Parathyroid adenoma (tissue), 2 donors: Measurements from ENCODE around the gene TLE2.
A peak's percentile ranks its signal among the peaks of the same experiment; 100 is the strongest.

Source experiments
- H2AFZ ChIP-seq: fragments of 300-600 bp; sonication (generic); one replicate; pipeline ENCODE4 v1.7.0; 2017; ENCODE audit warnings: antibody characterized with exemption, mild to moderate bottlenecking
- H3K27ac ChIP-seq: fragments of 300-600 bp; sonication (generic); one replicate; pipeline ENCODE4 v1.7.0; 2017
- H3K27me3 ChIP-seq: fragments of 300-600 bp; sonication (generic); one replicate; pipeline ENCODE4 v1.7.0; 2017; ENCODE audit warnings: low read length; ENCODE audit not compliant: control insufficient read depth, insufficient read depth
- H3K36me3 ChIP-seq: fragments of 300-600 bp; sonication (generic); one replicate; pipeline ENCODE4 v1.7.0; 2017; ENCODE audit warnings: low read length; ENCODE audit not compliant: control insufficient read depth, insufficient read depth
- H3K4me1 ChIP-seq: fragments of 300-600 bp; sonication (generic); one replicate; pipeline ENCODE4 v1.7.0; 2017; ENCODE audit warnings: control low read depth
- H3K4me2 ChIP-seq: fragments of 300-600 bp; sonication (generic); one replicate; pipeline ENCODE4 v1.7.0; 2017; ENCODE audit warnings: low read length
- H3K4me3 ChIP-seq: fragments of 300-600 bp; sonication (generic); one replicate; pipeline ENCODE4 v1.7.0; 2017; ENCODE audit warnings: low read depth, low read length
- H3K79me2 ChIP-seq: fragments of 300-600 bp; sonication (generic); one replicate; pipeline ENCODE4 v1.7.0; 2017; ENCODE audit warnings: control low read depth
- H3K9ac ChIP-seq: fragments of 300-600 bp; sonication (generic); one replicate; pipeline ENCODE4 v1.7.0; 2017; ENCODE audit warnings: mild to moderate bottlenecking
- H3K9me3 ChIP-seq: fragments of 300-600 bp; sonication (generic); one replicate; pipeline ENCODE4 v1.7.0; 2017; ENCODE audit warnings: low read length; ENCODE audit not compliant: control insufficient read depth
- TF ChIP-seq, protein P1 (sequence below): fragments of 300-600 bp; sonication (generic); IDR thresholded peaks from one replicate; pipeline ENCODE4 v1.7.0; 2017; ENCODE audit warnings: antibody characterized with exemption, mild to moderate bottlenecking
- donor health status: primary hyperparathyroidism.

The TLE2 gene

DNA sequence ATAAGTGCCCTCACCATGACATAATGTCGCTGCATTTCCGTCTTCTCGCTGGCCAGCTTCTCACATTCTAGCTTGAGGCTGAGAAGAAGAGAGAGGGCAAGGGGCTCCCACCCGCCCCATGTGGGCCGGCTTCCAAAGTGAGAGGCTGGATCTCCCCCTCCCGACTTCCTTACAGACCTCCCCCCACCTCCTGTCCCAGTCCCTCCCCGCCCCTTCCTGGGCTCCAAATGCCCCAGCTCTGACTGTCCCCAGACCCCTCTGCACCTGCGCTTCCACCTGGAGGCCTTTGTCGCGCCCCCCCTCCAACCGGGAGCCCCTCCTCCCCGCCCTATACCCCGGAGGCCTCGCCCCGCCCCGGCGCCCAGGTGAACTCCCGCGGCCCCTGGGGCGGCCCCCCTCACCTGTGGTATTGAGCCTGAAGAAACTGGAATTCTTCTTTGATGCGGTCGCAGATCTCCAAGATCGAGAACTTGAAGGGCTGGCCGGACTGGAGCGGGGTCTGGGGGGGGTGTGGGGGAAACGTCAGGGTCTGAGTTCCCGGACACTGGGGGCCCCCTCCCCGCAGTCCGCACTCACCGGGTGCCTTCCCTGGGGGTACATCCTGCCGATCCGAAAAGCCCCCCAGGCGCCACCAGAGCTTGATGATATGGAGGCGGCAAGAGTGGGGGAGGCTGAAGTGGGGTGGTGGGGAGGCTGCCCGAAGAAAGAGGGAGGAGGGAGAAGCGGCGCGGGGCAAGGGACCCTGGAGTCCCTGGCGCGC, 595 bp downstream of the TLE2 start:
- peaks cover 3% of the 10 kb centered on the region for H3K4me1 ChIP-seq
- H3K9ac ChIP-seq, result peak overlapping the region; percentile 87
- TF ChIP-seq, protein P1, sequence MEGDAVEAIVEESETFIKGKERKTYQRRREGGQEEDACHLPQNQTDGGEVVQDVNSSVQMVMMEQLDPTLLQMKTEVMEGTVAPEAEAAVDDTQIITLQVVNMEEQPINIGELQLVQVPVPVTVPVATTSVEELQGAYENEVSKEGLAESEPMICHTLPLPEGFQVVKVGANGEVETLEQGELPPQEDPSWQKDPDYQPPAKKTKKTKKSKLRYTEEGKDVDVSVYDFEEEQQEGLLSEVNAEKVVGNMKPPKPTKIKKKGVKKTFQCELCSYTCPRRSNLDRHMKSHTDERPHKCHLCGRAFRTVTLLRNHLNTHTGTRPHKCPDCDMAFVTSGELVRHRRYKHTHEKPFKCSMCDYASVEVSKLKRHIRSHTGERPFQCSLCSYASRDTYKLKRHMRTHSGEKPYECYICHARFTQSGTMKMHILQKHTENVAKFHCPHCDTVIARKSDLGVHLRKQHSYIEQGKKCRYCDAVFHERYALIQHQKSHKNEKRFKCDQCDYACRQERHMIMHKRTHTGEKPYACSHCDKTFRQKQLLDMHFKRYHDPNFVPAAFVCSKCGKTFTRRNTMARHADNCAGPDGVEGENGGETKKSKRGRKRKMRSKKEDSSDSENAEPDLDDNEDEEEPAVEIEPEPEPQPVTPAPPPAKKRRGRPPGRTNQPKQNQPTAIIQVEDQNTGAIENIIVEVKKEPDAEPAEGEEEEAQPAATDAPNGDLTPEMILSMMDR, result no peak
- H3K4me3 ChIP-seq, result peak overlapping the region; percentile 87
- peak overlapping the region; percentile 95 for H3K4me2 ChIP-seq
- H3K79me2 ChIP-seq, result no peaks in the 10 kb centered on the region
- no peaks in the 10 kb centered on the region for H3K9me3 ChIP-seq
- peak overlapping the region; percentile 85 for H2AFZ ChIP-seq
- H3K36me3 ChIP-seq, result no peaks in the 10 kb centered on the region
- H3K27ac ChIP-seq, result peak overlapping the region; percentile 51
- H3K27me3 ChIP-seq, result no peaks in the 10 kb centered on the region

DNA sequence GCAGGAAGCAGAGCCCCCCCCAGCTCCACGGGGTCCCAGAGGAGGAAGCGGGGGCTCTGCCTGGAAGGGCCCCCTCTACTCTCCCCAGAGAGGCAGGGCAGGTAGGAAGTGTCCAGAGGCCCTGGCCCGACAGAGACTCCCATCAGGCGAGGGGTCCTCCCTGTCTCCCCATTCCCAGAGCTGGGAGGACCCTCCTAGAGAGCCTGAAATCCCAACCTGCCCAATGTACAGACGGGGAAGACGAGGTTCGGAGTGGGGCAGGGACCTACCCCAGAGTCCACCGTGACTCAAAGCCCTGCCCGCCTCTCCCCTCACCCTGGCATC, 1.1 kb downstream of the TLE2 start:
- Histone ChIP-seq H3K36me3 (no peaks in the 10 kb centered on the region), H3K9me3 (no peaks in the 10 kb centered on the region), H3K79me2 (no peaks in the 10 kb centered on the region), H3K27ac (no peak overlapping the region), H3K4me3 (peak overlapping the region; percentile 87), H3K4me1 (peaks cover 3% of the 10 kb centered on the region), H3K27me3 (no peaks in the 10 kb centered on the region), H3K9ac (no peak overlapping the region), H2AFZ (peak overlapping the region; percentile 85), H3K4me2 (peak overlapping the region; percentile 95)
- TF ChIP-seq, protein P1, result no peak

DNA sequence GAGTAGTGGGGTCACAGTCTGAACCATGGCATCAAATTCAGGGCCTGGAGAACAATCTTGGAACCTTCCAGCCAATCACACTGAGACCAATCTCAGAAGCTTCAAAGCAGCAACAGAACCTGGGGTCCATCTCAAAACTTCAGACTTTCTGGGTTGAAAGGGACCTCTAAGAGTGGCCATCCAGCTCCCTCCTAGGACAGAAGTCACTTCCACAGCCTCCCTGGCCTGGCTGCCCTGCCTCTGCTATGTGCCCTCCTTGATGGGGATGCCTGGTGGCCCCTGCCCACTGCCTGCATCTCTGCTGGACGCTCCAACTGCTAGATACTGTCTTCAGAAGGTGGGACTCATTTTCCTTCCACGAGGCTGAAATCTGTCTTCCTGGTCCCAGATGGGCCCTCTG, 1.8 kb downstream of the TLE2 start:
- H3K27me3 ChIP-seq, result no peaks in the 10 kb centered on the region
- H3K27ac ChIP-seq, result no peak overlapping the region

DNA sequence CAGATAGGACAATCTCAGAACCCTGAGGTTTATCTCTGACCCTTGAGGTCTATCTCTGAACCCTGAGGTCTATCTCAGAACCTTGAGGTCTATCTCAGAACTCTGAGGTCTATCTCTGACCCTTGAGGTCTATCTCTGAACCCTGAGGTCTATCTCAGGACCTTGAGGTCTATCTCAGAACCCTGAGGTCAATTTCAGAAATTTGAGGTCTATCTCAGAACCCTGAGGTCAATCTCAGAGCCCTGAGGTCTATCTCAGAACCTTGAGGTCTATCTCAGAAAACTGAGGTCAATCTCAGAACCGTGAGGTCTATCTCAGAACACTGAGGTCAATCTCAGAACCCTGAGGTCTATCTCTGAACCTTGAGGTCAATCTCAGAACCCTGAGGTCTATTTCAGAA, 2.3 kb downstream of the TLE2 start:
- no peaks in the 10 kb centered on the region for H3K36me3 ChIP-seq
- no peak overlapping the region for H2AFZ ChIP-seq
- H3K4me3 ChIP-seq, result no peak overlapping the region
- no peak overlapping the region for H3K9ac ChIP-seq
- peaks cover 3% of the 10 kb centered on the region for H3K4me1 ChIP-seq
- TF ChIP-seq, protein P1, result no peak
- H3K27ac ChIP-seq, result no peak overlapping the region
- H3K4me2 ChIP-seq, result no peak overlapping the region
- no peaks in the 10 kb centered on the region for H3K27me3 ChIP-seq
- no peaks in the 10 kb centered on the region for H3K79me2 ChIP-seq
- H3K9me3 ChIP-seq, result no peaks in the 10 kb centered on the region

More for the DNA sequence above, 1.8 kb downstream of the TLE2 start:
- Histone ChIP-seq H3K9ac (no peak overlapping the region), H3K4me1 (peaks cover 3% of the 10 kb centered on the region), H2AFZ (no peak overlapping the region), H3K4me3 (no peak overlapping the region), H3K9me3 (no peaks in the 10 kb centered on the region), H3K36me3 (no peaks in the 10 kb centered on the region), H3K79me2 (no peaks in the 10 kb centered on the region), H3K4me2 (no peak overlapping the region)
- TF ChIP-seq, protein P1, result no peak

DNA sequence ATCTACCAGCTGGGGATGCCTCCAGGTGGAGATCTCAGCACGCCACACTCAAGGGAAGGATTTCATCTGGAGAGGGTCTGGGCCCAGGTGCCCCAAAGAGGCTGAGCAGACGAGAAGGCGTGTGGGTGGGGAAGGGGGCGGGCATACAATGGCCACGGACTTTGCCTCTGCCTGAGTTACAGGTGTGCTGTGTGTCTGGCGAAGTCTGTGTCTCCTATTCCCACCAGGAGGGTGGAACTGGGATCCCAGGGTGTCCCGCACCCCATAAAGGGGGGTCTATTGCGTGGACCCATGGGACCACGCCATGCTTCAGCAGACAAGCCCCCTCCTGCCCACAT, 3.6 kb downstream of the TLE2 start:
- TF ChIP-seq, protein P1, result no peak
- no peak overlapping the region for H3K4me3 ChIP-seq
- H3K4me1 ChIP-seq, result peaks cover 3% of the 10 kb centered on the region
- no peak overlapping the region for H3K4me2 ChIP-seq
- no peak overlapping the region for H2AFZ ChIP-seq
- H3K9ac ChIP-seq, result no peak overlapping the region
- no peak overlapping the region for H3K27ac ChIP-seq
- no peaks in the 10 kb centered on the region for H3K36me3 ChIP-seq
- no peaks in the 10 kb centered on the region for H3K9me3 ChIP-seq
- no peaks in the 10 kb centered on the region for H3K27me3 ChIP-seq
- H3K79me2 ChIP-seq, result no peaks in the 10 kb centered on the region
